ENCODE measurements around the gene MAPK8IP1. TPM values are rescaled to one million over a fixed set of nuclear protein-coding genes. Genes with fewer than 3 reads are reported as not detected.
A peak's percentile ranks its signal among the peaks of the same experiment; 100 is the strongest.

MAPK8IP1 gene
- total and polyA plus RNA-seq, 7 donors, result 0.53 to 2.6 (median 1.3) TPM

DNA sequence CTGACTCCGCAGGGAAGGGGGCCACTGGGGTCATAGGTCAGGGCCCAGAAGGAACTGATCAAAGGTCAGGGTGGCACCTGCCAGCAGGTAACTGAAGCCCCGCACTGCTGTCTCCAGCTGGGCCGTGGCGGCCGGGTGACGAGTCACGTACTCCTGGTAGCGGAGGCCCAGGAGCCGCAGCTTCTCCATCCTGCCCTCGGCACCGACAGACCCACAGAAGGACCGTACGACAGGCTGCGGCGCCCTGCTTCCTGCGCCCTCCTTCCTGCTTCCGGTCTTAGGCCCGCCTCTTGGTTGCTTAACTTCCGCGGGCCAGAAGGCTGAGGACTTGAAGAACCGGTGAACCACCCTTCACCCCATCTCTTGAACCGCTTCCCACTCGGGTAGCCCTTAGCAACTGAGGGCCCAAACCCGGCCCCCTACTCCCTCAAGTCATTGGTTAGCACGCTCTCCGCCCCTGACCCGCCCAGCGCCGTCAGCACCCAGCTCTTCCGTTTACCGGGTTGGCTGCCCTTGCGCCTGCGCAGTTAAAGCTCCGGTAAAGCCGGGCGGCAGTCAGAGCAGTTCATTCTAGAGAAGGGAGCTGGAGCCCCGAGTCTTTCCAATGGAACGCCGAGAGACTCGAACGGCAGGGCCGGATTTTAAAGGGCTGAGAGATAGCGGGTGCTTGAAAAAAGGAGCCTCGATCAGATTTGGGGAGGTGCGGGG is 32.3 kb downstream of the MAPK8IP1 start, which contains the start of gene PEX16:
Gene PEX16, minus strand, starts transcription at position 255 of the 708 bp plus-strand sequence. Its CDS starts 66 bp downstream, at position 189.
- TF ChIP-seq, protein P1, sequence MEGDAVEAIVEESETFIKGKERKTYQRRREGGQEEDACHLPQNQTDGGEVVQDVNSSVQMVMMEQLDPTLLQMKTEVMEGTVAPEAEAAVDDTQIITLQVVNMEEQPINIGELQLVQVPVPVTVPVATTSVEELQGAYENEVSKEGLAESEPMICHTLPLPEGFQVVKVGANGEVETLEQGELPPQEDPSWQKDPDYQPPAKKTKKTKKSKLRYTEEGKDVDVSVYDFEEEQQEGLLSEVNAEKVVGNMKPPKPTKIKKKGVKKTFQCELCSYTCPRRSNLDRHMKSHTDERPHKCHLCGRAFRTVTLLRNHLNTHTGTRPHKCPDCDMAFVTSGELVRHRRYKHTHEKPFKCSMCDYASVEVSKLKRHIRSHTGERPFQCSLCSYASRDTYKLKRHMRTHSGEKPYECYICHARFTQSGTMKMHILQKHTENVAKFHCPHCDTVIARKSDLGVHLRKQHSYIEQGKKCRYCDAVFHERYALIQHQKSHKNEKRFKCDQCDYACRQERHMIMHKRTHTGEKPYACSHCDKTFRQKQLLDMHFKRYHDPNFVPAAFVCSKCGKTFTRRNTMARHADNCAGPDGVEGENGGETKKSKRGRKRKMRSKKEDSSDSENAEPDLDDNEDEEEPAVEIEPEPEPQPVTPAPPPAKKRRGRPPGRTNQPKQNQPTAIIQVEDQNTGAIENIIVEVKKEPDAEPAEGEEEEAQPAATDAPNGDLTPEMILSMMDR (IDR thresholded peaks at IDR 0.05), result no peak
- DNase-seq (peak; percentile 97 to 99), ATAC-seq (peak; percentile 91 to 96 (median 95))
- peaks cover 0 to 10% (median 9%) of the 10 kb centered on the region in 3 donors for H3K27me3 ChIP-seq (ENCODE audit: insufficient read depth in 3 of 3, low read length in 2 of 3)
- peak within 1 kb of the TSS; percentile 97 for H3K27ac ChIP-seq
- no peaks in the 10 kb centered on the region for H3K9me3 ChIP-seq
- H3K4me3 ChIP-seq, result peak within 1 kb of the TSS; percentile 100
- peaks cover 21% of the 10 kb centered on the region for H3K4me1 ChIP-seq
- peaks cover 3 to 35% of the 10 kb centered on the region in 2 donors for H3K36me3 ChIP-seq (ENCODE audit: insufficient read depth in 1 of 2, low read depth in 1 of 2)
- WGBS, 3 donors, result 0 to 1% (median 0%) methylated on average over 42 to 45 of the region's 45 CpGs
- intact Hi-C loops (cut with DNase I), result loop anchor here (5.0 to 10.0 kb wide), 2 partner anchors 45 to 53 kb away; no protein-coding TSS in a partner anchor

DNA sequence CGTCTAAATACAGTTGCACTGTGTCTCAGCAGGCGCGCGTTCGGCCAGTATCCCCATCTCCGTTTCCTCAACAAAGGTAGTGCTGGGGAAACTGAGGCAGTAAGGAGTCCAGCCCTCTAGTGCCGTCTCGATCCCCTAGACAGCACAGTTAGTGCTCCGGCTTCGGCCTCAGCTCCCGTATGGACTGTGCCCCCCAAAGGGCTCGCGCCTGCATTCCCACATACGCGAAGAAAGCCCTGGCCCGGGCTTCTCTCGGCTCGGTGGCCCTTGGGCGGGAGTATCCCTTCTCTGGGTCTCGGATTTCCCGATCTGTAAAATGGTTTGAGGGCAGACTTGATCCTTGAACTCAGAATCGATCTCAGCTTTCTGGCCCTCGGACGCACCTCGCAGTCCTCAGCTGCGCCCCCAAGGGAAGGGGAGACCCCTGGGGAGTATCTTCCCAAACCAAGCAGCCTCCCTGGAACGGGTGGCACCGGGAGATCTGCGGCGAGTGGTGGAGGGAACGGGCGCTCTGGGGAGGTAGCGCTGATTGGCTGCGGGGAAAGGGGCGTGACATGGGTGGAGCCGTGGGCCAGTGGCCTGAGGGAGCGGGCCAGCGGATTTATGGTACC is 33.0 kb downstream of the MAPK8IP1 start:
- WGBS, 3 donors, result 0% methylated on average over 38 of the region's 38 CpGs
- intact Hi-C loops (cut with DNase I), result loop anchor here (5.0 to 10.0 kb wide), 2 partner anchors 46 to 54 kb away; no protein-coding TSS in a partner anchor
- DNase-seq (peak; percentile 85 to 90), ATAC-seq (peak; percentile 76 to 90 (median 84))
- H3K27me3 ChIP-seq (ENCODE audit: insufficient read depth in 3 of 3, low read length in 2 of 3), result peaks cover 0 to 17% (median 10%) of the 10 kb centered on the region in 3 donors
- H3K27ac ChIP-seq, result peak overlapping the region; percentile 97
- H3K9me3 ChIP-seq, result no peaks in the 10 kb centered on the region
- TF ChIP-seq, protein P1 (IDR thresholded peaks at IDR 0.05), result no peak
- peaks cover 21% of the 10 kb centered on the region for H3K4me1 ChIP-seq
- H3K36me3 ChIP-seq (ENCODE audit: insufficient read depth in 1 of 2, low read depth in 1 of 2), result peaks cover 3 to 28% of the 10 kb centered on the region in 2 donors
- H3K4me3 ChIP-seq, result peak overlapping the region; percentile 100

DNA sequence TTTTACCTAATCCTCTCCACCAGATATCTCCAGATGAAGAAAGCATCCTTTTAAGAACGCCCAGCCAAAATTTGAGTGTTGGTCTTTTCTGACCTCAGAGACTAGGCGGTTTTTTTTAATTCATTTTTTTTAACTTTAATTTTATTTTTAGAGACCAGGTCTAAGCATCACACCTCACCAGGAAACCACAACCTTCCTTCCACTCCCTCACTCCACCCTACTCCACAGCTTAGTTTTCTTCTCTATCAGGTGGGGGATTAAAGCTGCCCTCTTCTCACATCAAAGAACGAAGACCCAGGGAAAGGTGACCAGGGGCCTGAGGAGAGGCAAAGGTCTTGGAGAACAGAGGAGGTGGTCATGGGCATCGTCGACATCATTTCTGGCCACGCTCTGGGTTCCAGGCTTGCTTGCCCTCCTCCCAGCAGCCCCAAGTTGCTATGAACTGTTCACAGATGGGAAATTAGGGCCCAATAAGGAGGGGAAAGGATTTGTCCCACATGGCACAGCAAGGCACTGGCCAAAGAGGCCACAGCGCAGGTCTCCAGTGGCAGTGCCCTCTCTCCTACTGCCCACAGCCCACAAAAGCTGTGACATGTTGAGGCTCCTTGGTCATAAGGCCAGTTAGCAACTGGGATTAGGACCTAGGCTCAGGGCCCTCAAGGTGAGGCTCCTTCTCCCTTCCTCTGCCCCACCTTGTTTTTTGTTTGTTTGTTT is 33.7 kb downstream of the MAPK8IP1 start:
- peaks cover 0 to 18% (median 10%) of the 10 kb centered on the region in 3 donors for H3K27me3 ChIP-seq (ENCODE audit: insufficient read depth in 3 of 3, low read length in 2 of 3)
- peak overlapping the region; percentile 97 for H3K27ac ChIP-seq
- no peak for ATAC-seq
- no peaks in the 10 kb centered on the region for H3K9me3 ChIP-seq
- intact Hi-C loops (cut with DNase I), result loop anchor here (5.0 to 10.0 kb wide), 2 partner anchors 47 to 54 kb away; no protein-coding TSS in a partner anchor
- peak; percentile 2 to 34 for DNase-seq
- H3K36me3 ChIP-seq (ENCODE audit: insufficient read depth in 1 of 2, low read depth in 1 of 2), result peaks cover 2 to 21% of the 10 kb centered on the region in 2 donors
- peaks cover 21% of the 10 kb centered on the region for H3K4me1 ChIP-seq
- 55 to 70% (median 59%) methylated on average over 7 of the region's 7 CpGs for WGBS, 3 donors
- TF ChIP-seq, protein P1 (IDR thresholded peaks at IDR 0.05), result no peak
- peak overlapping the region; percentile 100 for H3K4me3 ChIP-seq

DNA sequence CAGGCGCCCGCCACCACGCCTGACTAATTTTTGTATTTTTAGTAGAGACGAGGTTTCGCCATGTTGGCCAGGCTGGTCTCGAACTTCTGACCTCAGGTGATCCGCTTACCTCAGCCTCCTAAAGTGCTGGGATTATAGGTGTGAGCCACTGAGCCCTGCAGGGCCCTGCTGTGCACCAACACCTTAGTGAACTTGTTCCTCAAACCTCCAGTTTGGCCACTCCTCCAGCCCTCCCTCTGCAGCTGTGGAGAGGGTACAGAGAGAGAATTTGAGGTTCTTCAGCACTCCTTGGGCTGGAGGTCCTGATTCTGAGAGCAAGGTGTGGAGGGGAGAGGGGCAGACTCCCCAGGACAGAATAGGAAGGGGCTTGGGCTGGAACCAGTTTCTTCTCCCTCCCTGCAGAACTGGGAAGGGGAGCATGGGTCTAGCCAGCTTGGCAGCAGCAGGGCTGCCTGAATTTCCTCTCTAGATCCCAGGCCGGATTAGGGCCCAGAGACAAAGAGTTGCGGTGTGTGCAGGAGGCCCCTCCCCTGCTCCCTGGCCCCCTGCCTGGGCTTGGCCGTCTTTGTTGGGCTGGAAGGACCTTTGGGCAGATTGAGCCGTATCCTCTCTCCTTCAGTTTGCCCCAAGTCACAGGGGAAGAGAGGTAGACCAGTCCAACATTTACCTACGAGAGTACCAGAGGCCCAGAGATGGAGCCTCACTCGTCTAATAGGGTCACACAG is 34.5 kb downstream of the MAPK8IP1 start:
- peaks cover 21% of the 10 kb centered on the region for H3K4me1 ChIP-seq

More for the DNA sequence above, 34.5 kb downstream of the MAPK8IP1 start:
- Histone ChIP-seq H3K9me3 (no peaks in the 10 kb centered on the region), H3K27ac (no peak overlapping the region), H3K27me3 (ENCODE audit: insufficient read depth in 3 of 3, low read length in 2 of 3) (peaks cover 0 to 25% (median 12%) of the 10 kb centered on the region in 3 donors), H3K36me3 (ENCODE audit: insufficient read depth in 1 of 2, low read depth in 1 of 2) (peaks cover 0 to 13% of the 10 kb centered on the region in 2 donors), H3K4me3 (no peak overlapping the region)
- ATAC-seq, result no peak
- TF ChIP-seq, protein P1 (IDR thresholded peaks at IDR 0.05), result no peak
- WGBS, 3 donors, result 75 to 78% (median 77%) methylated on average over 12 to 13 of the region's 13 CpGs
- peak; percentile 12 to 63 for DNase-seq
- intact Hi-C loops (cut with DNase I), result loop anchor here (5.0 to 10.0 kb wide), 2 partner anchors 48 to 55 kb away; no protein-coding TSS in a partner anchor
